HepG2 (cell line): ENCODE data around the gene RTN4RL2. TPM values are rescaled to one million over a fixed set of nuclear protein-coding genes. Genes with fewer than 3 reads are reported as not detected.

ENCODE experiments used
- ESRRA ChIP-seq: sonication (generic); formaldehyde crosslinking; IDR thresholded peaks from 2 replicates; pipeline ENCODE4 v1.5.1; 2020; ENCODE audit warnings: mild to moderate bottlenecking, low read depth, missing genetic modification reagents
- GMEB1 ChIP-seq: sonication (generic); formaldehyde crosslinking; IDR thresholded peaks from 2 replicates; pipeline ENCODE4 v1.5.1; 2020; ENCODE audit warnings: missing genetic modification reagents, mild to moderate bottlenecking, borderline replicate concordance
- HNRNPLL ChIP-seq: fragments of 200-400 bp; formaldehyde crosslinking; IDR thresholded peaks from 2 replicates; pipeline ENCODE4 v1.6.1; 2017; ENCODE audit warnings: mild to moderate bottlenecking, low read depth, low read length; ENCODE audit not compliant: poor library complexity, severe bottlenecking
- NR2C2 ChIP-seq: sonication (generic); formaldehyde crosslinking; IDR thresholded peaks from 2 replicates; pipeline ENCODE4 v1.4.0; 2020; ENCODE audit warnings: missing genetic modification reagents, mild to moderate bottlenecking, moderate library complexity, borderline replicate concordance
- PHB2 ChIP-seq: fragments of 450-650 bp; IDR thresholded peaks from 2 replicates; pipeline ENCODE4 v1.6.1; 2018; ENCODE audit not compliant: partially characterized antibody
- POLR2G ChIP-seq: fragments of 200-400 bp; formaldehyde crosslinking; IDR thresholded peaks from 2 replicates; pipeline ENCODE4 v1.6.1; 2018; ENCODE audit warnings: mild to moderate bottlenecking, low read depth, low read length, moderate library complexity
- PRDM4 ChIP-seq: sonication (generic); formaldehyde crosslinking; IDR thresholded peaks from 2 replicates; pipeline ENCODE4 v1.9.0; 2021; ENCODE audit warnings: missing genetic modification reagents, borderline replicate concordance
- RCOR2 ChIP-seq: IDR thresholded peaks from 2 replicates; pipeline ENCODE4 v1.6.1; 2016; ENCODE audit warnings: missing biosample characterization, missing genetic modification reagents
- SKIL ChIP-seq: sonication (generic); formaldehyde crosslinking; IDR thresholded peaks from 2 replicates; pipeline ENCODE4 v1.8.0; 2022; ENCODE audit warnings: missing genetic modification reagents, mild to moderate bottlenecking, moderate library complexity, borderline replicate concordance
- YEATS2 ChIP-seq: sonication (generic); formaldehyde crosslinking; IDR thresholded peaks from 2 replicates; pipeline ENCODE4 v1.4.0; 2020; ENCODE audit warnings: missing genetic modification reagents, borderline replicate concordance
- ZFP41 ChIP-seq: sonication (generic); formaldehyde crosslinking; IDR thresholded peaks from 2 replicates; pipeline ENCODE4 v1.4.0; 2020; ENCODE audit warnings: mild to moderate bottlenecking, missing genetic modification reagents, borderline replicate concordance
- ZNF724P ChIP-seq: sonication (generic); formaldehyde crosslinking; IDR thresholded peaks from 2 replicates; pipeline ENCODE4 v1.8.0; 2022; ENCODE audit warnings: missing genetic modification reagents, borderline replicate concordance
- ZNF878 ChIP-seq: sonication (generic); formaldehyde crosslinking; IDR thresholded peaks from 2 replicates; pipeline ENCODE4 v1.8.1; 2023; ENCODE audit warnings: mild to moderate bottlenecking, missing genetic modification reagents, moderate library complexity
- polyA plus RNA-seq, 8 experiments: library from polyadenylated mRNA; depleted of rRNA in 3 of 8; stranded (reverse) in 7 of 8; unstranded in 1 of 8; fragments of >200 nt; fragmentation: Illumina TruSeq in 4 of 8; extraction: Trizol in 4 of 8; gene quantifications; 2 replicates each; pipeline versions ENCODE4 v1.2.1 to v1.2.3, GENCODE V29; 2011 to 2016; ENCODE audit warnings: low read depth in 4 of 8, missing spikeins in 1 of 8, mixed read lengths in 1 of 8; ENCODE audit not compliant: insufficient read depth in 1 of 8
- total RNA-seq, 5 experiments: library from RNA; depleted of rRNA; stranded (reverse); fragments of >200 nt; fragmentation: Illumina TruSeq; extraction: Trizol; gene quantifications; 2 replicates each; pipeline ENCODE4 v1.2.3, GENCODE V29; 2016; ENCODE audit warnings: low read depth in 1 of 5
- TF ChIP-seq, protein P1 (sequence below): sonication (generic); formaldehyde crosslinking; IDR thresholded peaks from 2 replicates; pipeline ENCODE4 v1.5.1; 2020; ENCODE audit warnings: mild to moderate bottlenecking, missing genetic modification reagents, borderline replicate concordance
- TF ChIP-seq, protein P2 (sequence below): sonication (generic); formaldehyde crosslinking; IDR thresholded peaks from 2 replicates; pipeline ENCODE4 v1.4.0; 2020; ENCODE audit warnings: low read depth, mild to moderate bottlenecking, missing genetic modification reagents

Gene RTN4RL2
- total and polyA plus RNA-seq, 2 of the 13 experiments (the other 11 are each of a cell fraction or from before 2014, with no cell fraction given), result 1.3 to 4.3 TPM

DNA sequence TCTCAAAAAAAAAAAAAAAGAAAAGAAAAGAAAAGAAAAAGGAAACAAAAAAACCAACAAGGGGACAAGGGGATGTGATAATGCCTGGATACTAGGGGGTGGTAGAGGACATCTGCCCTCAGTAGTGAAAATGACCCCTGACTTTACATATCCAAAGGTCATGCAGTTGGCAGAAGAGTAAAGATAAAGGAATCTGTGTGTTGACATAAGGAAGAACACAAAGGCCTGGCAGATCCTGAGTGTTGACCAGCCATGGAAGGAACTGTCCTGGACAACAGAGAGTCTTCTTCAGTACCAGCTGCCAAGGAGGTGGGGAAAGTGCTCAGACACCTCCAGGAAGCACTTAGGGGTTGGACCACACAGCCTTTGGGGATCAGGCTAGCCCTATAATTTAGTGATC lies 42.5 kb downstream of the RTN4RL2 start (continued):
- TF ChIP-seq GMEB1 (CRISPR knock-in tag) (no peak), ESRRA (CRISPR knock-in tag) (peak; percentile 78; the same call in 1 of the 2 replicates), POLR2G (no peak), PHB2 (no peak), NR2C2 (CRISPR knock-in tag) (peak; percentile 84), YEATS2 (CRISPR knock-in tag) (peak; percentile 28; the same call in 1 of the 2 replicates), SKIL (no peak), ZFP41 (no peak), RCOR2 (CRISPR knock-in tag) (peak; percentile 56; the same call in 1 of the 2 replicates), PRDM4 (CRISPR knock-in tag) (no peak), HNRNPLL (no peak), ZNF878 (CRISPR knock-in tag) (no peak), ZNF724P (CRISPR knock-in tag) (no peak)
- TF ChIP-seq, protein P1, sequence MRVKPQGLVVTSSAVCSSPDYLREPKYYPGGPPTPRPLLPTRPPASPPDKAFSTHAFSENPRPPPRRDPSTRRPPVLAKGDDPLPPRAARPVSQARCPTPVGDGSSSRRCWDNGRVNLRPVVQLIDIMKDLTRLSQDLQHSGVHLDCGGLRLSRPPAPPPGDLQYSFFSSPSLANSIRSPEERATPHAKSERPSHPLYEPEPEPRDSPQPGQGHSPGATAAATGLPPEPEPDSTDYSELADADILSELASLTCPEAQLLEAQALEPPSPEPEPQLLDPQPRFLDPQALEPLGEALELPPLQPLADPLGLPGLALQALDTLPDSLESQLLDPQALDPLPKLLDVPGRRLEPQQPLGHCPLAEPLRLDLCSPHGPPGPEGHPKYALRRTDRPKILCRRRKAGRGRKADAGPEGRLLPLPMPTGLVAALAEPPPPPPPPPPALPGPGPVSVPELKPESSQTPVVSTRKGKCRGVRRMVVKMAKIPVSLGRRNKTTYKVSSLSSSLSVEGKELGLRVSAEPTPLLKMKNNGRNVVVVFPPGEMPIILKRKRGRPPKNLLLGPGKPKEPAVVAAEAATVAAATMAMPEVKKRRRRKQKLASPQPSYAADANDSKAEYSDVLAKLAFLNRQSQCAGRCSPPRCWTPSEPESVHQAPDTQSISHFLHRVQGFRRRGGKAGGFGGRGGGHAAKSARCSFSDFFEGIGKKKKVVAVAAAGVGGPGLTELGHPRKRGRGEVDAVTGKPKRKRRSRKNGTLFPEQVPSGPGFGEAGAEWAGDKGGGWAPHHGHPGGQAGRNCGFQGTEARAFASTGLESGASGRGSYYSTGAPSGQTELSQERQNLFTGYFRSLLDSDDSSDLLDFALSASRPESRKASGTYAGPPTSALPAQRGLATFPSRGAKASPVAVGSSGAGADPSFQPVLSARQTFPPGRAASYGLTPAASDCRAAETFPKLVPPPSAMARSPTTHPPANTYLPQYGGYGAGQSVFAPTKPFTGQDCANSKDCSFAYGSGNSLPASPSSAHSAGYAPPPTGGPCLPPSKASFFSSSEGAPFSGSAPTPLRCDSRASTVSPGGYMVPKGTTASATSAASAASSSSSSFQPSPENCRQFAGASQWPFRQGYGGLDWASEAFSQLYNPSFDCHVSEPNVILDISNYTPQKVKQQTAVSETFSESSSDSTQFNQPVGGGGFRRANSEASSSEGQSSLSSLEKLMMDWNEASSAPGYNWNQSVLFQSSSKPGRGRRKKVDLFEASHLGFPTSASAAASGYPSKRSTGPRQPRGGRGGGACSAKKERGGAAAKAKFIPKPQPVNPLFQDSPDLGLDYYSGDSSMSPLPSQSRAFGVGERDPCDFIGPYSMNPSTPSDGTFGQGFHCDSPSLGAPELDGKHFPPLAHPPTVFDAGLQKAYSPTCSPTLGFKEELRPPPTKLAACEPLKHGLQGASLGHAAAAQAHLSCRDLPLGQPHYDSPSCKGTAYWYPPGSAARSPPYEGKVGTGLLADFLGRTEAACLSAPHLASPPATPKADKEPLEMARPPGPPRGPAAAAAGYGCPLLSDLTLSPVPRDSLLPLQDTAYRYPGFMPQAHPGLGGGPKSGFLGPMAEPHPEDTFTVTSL, result peak; percentile 53; the same call in 1 of the 2 replicates
- TF ChIP-seq, protein P2, sequence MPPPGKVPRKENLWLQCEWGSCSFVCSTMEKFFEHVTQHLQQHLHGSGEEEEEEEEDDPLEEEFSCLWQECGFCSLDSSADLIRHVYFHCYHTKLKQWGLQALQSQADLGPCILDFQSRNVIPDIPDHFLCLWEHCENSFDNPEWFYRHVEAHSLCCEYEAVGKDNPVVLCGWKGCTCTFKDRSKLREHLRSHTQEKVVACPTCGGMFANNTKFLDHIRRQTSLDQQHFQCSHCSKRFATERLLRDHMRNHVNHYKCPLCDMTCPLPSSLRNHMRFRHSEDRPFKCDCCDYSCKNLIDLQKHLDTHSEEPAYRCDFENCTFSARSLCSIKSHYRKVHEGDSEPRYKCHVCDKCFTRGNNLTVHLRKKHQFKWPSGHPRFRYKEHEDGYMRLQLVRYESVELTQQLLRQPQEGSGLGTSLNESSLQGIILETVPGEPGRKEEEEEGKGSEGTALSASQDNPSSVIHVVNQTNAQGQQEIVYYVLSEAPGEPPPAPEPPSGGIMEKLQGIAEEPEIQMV, result 0 out of 2 replicates have a peak, but pooled peaks have one; percentile 18
